NK-92 treated with Interleukin-12 subunit alpha and Interleukin-12 subunit beta, amount 100 ng/mL, for 24 hours (cell line): ENCODE measurements around the gene KLHL26.
"Not testable (repeated sequence)": the region's sequence is repeated elsewhere in the genome, so short reads cannot be mapped to it uniquely, and the experiment has no call there.

Source experiments
- DNase-seq: peaks from one replicate; lab custom pipeline; 2025; lab: John Stamatoyannopoulos, UW

KLHL26 gene

GRCh38 chr19:18666784-18667183 lies 30.0 kb downstream of the KLHL26 start:
- DNase-seq = no peak

DNA sequence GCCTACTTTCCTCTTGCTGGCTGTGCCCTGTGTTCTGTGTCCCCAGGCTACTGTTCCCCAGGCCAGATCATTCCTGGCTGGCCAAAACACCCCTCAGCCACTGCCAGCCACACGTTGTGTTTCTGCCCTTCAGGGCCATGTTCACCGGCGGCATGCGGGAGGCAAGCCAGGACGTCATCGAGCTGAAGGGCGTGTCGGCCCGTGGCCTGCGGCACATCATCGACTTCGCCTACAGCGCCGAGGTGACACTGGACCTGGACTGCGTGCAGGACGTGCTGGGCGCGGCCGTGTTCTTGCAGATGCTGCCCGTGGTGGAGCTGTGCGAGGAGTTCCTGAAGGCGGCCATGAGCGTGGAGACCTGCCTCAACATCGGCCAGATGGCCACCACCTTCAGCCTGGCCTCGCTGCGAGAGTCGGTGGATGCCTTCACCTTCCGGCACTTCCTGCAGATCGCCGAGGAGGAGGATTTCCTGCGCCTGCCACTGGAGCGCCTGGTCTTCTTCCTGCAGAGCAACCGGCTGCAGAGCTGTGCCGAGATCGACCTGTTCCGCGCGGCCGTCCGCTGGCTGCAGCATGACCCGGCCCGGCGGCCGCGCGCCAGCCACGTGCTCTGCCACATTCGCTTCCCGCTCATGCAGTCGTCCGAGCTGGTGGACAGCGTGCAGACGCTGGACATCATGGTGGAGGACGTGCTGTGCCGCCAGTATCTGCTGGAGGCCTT lies 30.9 kb downstream of the KLHL26 start:
- no peak for DNase-seq

GRCh38 chr19:18668252-18668631 lies 31.4 kb downstream of the KLHL26 start:
- no peak for DNase-seq

GRCh38 chr19:18668744-18669523 lies 32.1 kb downstream of the KLHL26 start:
- no peak for DNase-seq

GRCh38 chr19:18669524-18669817 lies 32.6 kb downstream of the KLHL26 start:
- DNase-seq = no peak

GRCh38 chr19:18669883-18670282 lies 33.1 kb downstream of the KLHL26 start:
- no peak for DNase-seq

- no peak for DNase-seq
Measured at GRCh38 chr19:18670312-18670711, 33.5 kb downstream of the KLHL26 start.

DNA sequence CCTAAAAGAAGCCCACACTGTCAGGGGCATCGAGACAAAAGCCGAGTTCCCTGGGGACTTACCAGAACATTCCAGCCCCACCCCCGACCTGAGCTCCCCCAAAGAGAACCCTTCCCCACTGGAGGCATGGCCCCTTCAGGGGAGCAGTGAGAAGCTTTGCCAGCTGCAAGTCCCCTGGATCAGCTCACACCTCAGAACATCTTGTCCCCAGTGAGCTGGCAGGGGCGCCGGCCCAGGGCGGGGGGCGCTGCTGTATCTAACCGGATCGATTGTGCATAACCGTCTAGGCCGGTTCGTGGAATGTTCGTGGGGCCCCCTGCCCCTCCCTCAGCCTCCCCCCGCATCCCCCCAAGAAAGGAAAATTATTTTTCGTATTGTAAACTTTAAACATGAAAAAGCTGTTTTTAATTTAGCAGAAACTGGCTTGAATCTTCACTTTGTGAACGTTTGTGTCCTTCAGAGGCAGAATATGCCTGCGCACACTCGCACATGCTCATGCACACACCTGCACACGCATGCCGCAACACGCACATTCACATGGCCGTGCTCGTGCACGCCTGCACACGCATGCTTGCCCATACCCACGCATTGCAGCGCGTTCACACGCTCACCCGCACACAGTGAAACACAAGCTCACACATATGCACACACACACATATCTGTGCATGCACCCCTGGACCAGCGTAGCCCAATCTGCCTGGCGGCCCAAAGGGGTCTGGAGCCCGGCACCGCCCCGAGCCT lies 34.6 kb downstream of the KLHL26 start:
- DNase-seq = no peak

DNA sequence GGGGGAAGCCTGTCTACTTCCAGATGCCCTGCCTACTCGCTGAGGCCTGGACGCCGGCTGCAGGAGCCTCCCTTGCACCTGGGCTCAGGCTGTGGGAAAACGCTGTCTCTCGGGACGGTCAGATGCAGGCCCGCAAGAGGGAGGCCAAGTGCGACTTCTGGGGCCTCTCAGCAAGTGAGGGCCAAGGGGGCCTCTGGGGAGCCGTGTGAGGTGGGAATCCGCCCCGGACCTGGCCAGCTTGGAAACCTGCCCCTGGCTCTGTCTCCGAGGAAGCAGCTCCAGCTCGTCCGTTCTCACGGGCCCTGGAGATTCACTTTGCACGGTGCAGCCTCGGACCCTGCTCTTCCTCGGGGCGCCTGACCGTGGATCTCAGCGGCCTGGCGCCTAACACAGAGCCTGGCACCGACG lies 35.2 kb downstream of the KLHL26 start:
- DNase-seq = no peak

DNA sequence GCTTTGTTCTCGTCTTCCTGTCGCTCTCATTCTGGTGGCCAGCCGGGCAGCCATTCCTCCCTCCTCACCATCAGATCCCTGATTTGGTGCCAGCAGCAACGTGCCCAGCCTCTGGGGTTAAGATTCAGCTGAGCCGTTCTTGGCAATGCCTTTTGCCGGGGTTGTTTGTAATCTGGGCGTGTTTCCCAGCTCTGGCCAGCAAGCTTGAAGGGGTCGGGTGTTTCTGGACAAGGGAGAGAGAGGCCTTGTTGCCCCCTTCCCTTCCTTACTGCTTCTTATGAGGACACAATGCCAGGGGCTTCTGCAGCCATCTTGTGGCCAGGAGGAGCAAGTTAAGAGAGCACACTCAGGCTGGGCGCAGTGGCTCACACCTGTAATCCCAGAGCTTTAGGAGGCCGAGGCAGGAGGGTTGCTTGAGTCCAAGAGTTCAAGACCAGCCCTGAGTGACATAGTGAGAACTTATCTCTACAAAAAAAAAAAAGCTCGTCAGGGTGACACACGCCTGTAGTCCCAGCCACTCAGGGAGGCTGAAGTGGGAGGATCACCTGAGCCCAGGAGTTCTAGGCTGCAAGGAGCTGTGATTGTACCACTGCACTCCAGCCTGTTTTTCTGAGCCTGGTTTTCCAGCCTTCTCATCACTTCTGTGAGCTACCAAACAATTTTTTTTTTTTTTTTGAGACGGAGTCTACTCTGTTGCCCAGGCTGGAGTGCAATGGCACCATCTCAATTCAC lies 35.9 kb downstream of the KLHL26 start:
- DNase-seq = no peak

DNA sequence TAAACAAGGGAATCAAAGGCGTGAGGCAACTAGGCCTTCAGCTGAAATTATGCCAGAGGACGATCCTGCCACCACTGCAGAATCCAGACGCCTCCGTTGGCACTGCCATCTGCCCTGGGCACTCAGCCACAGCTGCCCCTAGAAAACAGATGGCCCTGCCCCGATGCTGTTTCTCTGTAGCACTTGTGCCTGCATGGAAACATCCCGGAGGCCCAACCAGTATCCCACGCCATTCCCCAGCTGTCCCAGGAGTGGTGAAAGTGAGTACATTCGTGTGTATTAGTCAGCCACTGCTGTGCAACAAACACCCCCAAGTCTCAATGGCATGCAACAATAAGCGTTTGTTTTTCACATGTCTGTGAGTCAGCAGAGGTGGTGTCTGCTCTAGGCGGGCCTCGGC lies 37.8 kb downstream of the KLHL26 start:
- DNase-seq = no peak

- no peak for DNase-seq
Measured at GRCh38 chr19:18675779-18676178, 39.0 kb downstream of the KLHL26 start.

- no peak for DNase-seq
Measured at GRCh38 chr19:18676692-18677091, 39.9 kb downstream of the KLHL26 start.

GRCh38 chr19:18677156-18677555 lies 40.3 kb downstream of the KLHL26 start:
- DNase-seq = no peak

DNA sequence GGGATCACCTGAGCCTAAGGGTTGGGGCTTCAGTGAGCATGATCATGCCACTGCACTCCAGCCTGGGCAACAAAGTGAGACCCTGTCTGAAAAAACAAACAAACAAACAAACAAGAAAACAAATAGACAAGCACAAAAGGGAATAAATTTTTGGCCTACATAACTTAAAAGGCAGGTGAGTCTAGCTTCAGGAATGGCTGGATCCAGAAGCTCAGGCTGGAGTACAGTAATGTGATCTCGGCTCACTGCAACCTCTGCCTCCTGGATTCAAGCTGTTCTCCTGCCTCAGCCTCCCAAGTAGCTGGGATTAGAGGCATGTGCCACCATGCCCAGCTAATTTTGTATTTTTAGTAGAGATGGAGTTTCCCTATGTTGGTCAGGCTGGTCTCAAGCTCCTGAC lies 43.3 kb downstream of the KLHL26 start:
- DNase-seq = not testable (repeated sequence)

DNA sequence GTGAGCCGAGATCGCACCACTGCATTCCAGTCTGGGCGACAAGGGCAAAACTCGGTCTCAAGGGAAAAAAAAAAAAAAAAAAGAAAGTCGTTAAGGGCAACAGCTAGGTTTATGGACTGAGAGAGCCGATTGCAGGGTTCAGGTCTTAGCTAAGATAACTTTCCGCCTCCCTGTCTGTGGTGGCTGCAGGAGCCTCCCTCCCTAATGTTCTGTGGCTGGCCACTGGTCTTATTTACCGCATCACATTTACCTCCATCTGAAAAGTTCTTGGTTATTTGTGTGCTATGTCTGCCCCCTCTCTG lies 45.9 kb downstream of the KLHL26 start:
- DNase-seq = no peak

GRCh38 chr19:18683109-18683957 lies 46.5 kb downstream of the KLHL26 start, which contains the start of gene CRTC1:
CRTC1 (plus strand) TSS chr19:18683680; CDS start chr19:18683703, 23 bp downstream.
- peak; percentile 85 for DNase-seq

DNA sequence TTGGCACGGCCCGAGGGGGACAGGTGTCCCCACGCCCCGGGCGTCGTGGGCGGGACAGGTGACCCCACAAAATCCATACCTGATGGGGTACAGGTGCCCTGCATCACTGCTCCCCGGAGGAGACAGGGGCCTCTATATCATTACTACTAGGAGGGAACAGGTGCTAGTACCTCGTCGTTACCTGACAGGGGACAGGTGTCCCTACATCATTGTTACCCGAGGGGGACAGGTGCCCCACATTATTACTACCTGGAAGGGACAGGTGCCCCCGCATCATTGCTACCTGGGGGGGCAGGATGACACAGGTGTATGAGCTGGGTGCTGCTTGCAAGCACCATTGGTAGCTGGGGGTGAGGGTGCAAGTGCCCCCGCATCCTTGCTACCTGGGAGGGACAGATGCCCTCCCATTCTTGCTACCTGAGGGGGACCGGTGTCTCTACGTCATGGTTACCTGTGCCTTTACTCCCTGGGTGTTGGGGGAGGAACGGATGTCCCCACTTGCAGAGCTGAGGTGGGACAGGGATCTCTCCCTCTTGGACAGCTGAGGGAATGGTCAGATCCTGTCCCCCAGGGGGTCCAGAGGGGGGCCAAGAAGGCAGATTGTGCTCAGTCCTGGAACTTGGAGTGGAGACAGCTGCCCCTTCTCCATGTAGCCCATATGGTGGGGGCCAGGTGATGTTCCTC lies 47.3 kb downstream of the KLHL26 start:
- no peak for DNase-seq

GRCh38 chr19:18684642-18684993 lies 47.8 kb downstream of the KLHL26 start:
- no peak for DNase-seq

DNA sequence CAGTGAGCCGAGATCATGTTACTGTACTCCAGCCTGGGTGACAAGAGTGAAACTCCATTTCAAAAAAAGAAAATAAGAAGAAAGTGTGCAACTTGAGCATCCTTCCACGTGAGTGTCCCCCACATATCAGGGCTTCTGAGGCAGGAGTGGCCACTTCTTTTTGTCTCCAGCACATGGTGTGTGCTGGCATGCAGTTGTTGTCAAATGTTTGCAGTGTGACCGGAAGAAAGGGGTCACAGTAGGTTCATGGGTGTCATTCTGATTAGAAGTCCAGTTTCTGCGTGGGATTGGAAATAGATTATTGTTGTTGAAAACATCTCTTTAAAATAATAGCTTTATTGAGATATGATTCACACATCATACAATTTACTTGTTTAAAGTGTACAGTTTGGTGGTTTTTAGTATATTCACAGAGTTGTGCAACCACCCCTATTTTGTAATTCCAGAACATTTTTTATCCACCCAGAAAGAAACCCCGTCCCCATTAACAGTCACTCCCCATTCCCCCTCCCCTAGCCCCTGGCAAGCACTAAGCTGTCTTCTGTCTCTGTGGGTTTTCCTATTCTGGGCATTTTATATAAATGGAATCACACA lies 48.9 kb downstream of the KLHL26 start:
- no peak for DNase-seq
